D721Med (cell line): ENCODE data around the gene C6orf15.

Experiments used
- DNase-seq: peaks from one replicate; pipeline ENCODE4 v3.0.0; 2011; ENCODE audit warnings: low spot score; ENCODE audit not compliant: insufficient read length
- FAIRE-seq: peaks from 2 replicates; lab custom pipeline; 2011; peaks lifted over from hg19 to GRCh38; lab: Jason Lieb, UNC
- CTCF ChIP-seq: IDR thresholded peaks from 2 replicates; pipeline ENCODE4 v1.5.1; 2012; ENCODE audit warnings: mild to moderate bottlenecking, control low read depth; ENCODE audit not compliant: insufficient read depth; ENCODE audit errors: missing control alignments

C6orf15 gene

GRCh38 chr6:31154436-31154835, 42.1 kb upstream of the C6orf15 start:
- no peak for TF ChIP-seq CTCF
- FAIRE-seq (no peak), DNase-seq (no peak)

DNA sequence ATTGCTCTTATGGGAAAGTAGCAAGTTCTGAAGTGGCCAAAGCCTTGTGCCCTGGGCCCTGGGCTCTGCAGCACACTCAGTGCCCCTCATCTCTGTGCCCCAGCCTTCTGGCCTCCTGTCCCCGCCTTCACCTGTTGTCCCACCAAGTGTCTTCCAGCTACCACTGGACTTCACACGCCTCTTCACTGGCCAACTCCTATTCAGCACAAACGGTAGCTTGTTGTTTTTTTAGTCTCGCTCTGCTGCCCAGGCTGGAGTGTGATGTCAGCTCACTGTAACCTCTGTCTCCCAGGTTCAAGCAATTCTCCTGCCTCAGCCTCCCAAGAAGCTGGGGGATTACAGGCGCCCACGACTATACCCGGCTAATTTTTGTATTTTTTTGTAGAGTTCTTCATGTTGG, 40.4 kb upstream of the C6orf15 start:
- no peak for TF ChIP-seq CTCF
- FAIRE-seq (no peak), DNase-seq (no peak)

GRCh38 chr6:31149827-31150447, 37.6 kb upstream of the C6orf15 start:
- TF ChIP-seq CTCF = no peak
- no peak for FAIRE-seq
- no peak for DNase-seq

DNA sequence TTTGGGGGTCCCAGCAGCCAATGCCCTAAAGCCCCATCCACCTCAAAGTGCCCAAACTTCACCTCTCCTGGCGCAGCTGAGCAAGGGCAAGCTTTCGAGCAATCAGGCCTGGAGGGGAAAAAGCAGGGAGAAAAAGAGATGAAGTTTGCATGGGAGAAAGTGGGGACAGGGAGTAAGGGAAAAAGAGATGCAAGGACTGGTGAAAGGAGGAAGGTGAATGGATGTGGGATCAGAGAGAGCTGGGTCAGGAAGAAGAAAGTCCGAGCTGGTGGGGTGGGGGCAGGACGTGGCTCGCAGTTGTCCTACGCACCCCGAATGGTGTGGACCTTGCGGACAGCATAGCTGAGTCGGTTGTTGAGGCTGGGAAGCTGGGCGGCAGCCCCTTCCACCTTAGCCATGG, 33.0 kb upstream of the C6orf15 start:
- FAIRE-seq (no peak), DNase-seq (no peak)
- TF ChIP-seq CTCF = no peak

DNA sequence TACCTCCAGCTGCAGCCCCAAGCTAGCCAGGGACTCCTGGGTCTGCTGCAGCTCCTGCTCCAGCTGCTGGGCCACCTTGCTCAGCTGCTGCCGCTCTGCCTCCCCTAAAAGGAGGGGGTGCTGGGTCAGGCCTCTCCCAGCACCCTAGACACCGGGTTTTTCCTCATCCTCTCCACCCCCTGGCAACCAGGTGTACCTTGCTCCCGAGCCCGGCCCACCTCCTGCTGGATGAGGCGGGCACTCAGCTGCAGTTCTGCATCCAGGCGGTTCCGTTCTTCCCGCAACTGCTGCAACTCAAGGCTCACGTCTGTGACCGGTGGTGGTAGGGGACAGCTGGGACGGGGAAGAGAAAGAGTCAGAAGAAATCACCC, 32.6 kb upstream of the C6orf15 start:
- TF ChIP-seq CTCF = no peak
- DNase-seq = no peak
- FAIRE-seq = no peak

- FAIRE-seq (no peak), DNase-seq (no peak)
- TF ChIP-seq CTCF = no peak
Observed at GRCh38 chr6:31144296-31144969, 32.1 kb upstream of the C6orf15 start.

GRCh38 chr6:31143148-31143547, 30.8 kb upstream of the C6orf15 start:
- no peak for TF ChIP-seq CTCF
- DNase-seq = no peak
- no peak for FAIRE-seq
